A673 (cell line): ENCODE measurements around the gene APOA4. TPM values are rescaled to one million over a fixed set of nuclear protein-coding genes. Genes with fewer than 3 reads are reported as not detected.

Experiments
- BruUV-seq: library from RNA; stranded (reverse); fragments of 400-500 nt; replicated peaks from 2 replicates; lab custom pipeline; 2021; lab: Mats Ljungman, UMichigan
- CTCF ChIA-PET: fragments of 300-600 bp; sonication (Branson Sonifier 250); formaldehyde crosslinking; loops from one replicate; lab custom pipeline; 2022; ENCODE audit warnings: antibody characterized with exemption; lab: Charles Lee
- POLR2A ChIA-PET: fragments of 300-600 bp; sonication (Branson Sonifier 250); formaldehyde crosslinking; loops from one replicate; lab custom pipeline; 2022; ENCODE audit warnings: antibody characterized with exemption; ENCODE audit not compliant: low non-redundant PET; lab: Charles Lee
- DNase-seq: peaks from one replicate; pipeline ENCODE4 v3.0.0-alpha.2; 2015; ENCODE audit warnings: low spot score
- H3K27ac ChIP-seq: fragments of 200-600 bp; sonication (generic); 2 replicates; pipeline ENCODE4 v1.5.1; 2016; ENCODE audit warnings: mixed run types, low read depth, mild to moderate bottlenecking, mixed read lengths, antibody characterized with exemption, low read length; ENCODE audit not compliant: poor library complexity, severe bottlenecking
- H3K27me3 ChIP-seq: fragments of 200-600 bp; sonication (generic); replicated peaks from 2 replicates; pipeline ENCODE4 v1.6.1; 2017; ENCODE audit warnings: mixed run types, low read depth, mild to moderate bottlenecking, mixed read lengths, antibody characterized with exemption, low read length; ENCODE audit not compliant: insufficient read depth, poor library complexity
- H3K36me3 ChIP-seq: fragments of 200-600 bp; sonication (generic); 2 replicates; pipeline ENCODE4 v1.6.1; 2016; ENCODE audit warnings: mixed run types, mild to moderate bottlenecking, mixed read lengths, antibody characterized with exemption, low read length; ENCODE audit not compliant: insufficient read depth, poor library complexity, severe bottlenecking
- H3K4me1 ChIP-seq: fragments of 200-600 bp; sonication (generic); 2 replicates; pipeline ENCODE4 v1.6.1; 2017; ENCODE audit warnings: mixed run types, mild to moderate bottlenecking, mixed read lengths, antibody characterized with exemption, low read length; ENCODE audit not compliant: insufficient read depth, poor library complexity, severe bottlenecking
- H3K4me3 ChIP-seq: fragments of 200-600 bp; sonication (generic); 2 replicates; pipeline ENCODE4 v1.5.1; 2016; ENCODE audit warnings: low read depth, mixed run types, mild to moderate bottlenecking, mixed read lengths, low read length; ENCODE audit not compliant: poor library complexity, severe bottlenecking
- H3K9me3 ChIP-seq: fragments of 200-600 bp; sonication (generic); 2 replicates; pipeline ENCODE4 v1.6.1; 2016; ENCODE audit warnings: mixed run types, low read depth, mild to moderate bottlenecking, mixed read lengths, antibody characterized with exemption, low read length; ENCODE audit not compliant: poor library complexity, severe bottlenecking
- CTCF ChIP-seq: fragments of 300-800, 200-600 bp; sonication (generic); conservative IDR thresholded peaks from 2 replicates; pipeline ENCODE4 v1.5.1; 2017; ENCODE audit warnings: low read depth, mild to moderate bottlenecking, antibody characterized with exemption, low read length, moderate library complexity, mixed read lengths
- EZH2 ChIP-seq: fragments of 200-600 bp; sonication (generic); IDR thresholded peaks from 2 replicates; pipeline ENCODE4 v1.6.1; 2017; ENCODE audit warnings: borderline replicate concordance, low read depth, mild to moderate bottlenecking, mixed read lengths, antibody characterized with exemption, low read length; ENCODE audit not compliant: poor library complexity, severe bottlenecking
- intact Hi-C: fragments of 100-400 bp; cut with micrococcal nuclease; formaldehyde crosslinking; loops from one replicate; pipeline ENCODE4 v1.10.0; 2022; ENCODE audit not compliant: unreplicated experiment
- total RNA-seq: library from RNA; stranded (reverse); gene quantifications from 2 replicates; pipeline ENCODE4 v1.2.3, GENCODE V29; 2021

Gene APOA4
- total RNA-seq, 1 experiment from 2014 or later: not detected

- no peak overlapping the region for H3K4me3 ChIP-seq
- POLR2A ChIA-PET: interaction anchor here (0.6 kb wide), 1 partner anchor 35 kb away, joined by 3 read pairs; no protein-coding TSS in a partner anchor
- H3K36me3 ChIP-seq: no peaks in the 10 kb centered on the region
- H3K27me3 ChIP-seq: no peaks in the 10 kb centered on the region
- intact Hi-C loops: no loop called here
- no peak for TF ChIP-seq EZH2
- no peak for TF ChIP-seq CTCF
- H3K27ac ChIP-seq: no peak overlapping the region
- no TSS peak for BruUV-seq
- no peak for DNase-seq
- CTCF ChIA-PET: interaction anchor here (0.6 kb wide), 1 partner anchor 9 kb away, joined by 4 read pairs; no protein-coding TSS in a partner anchor
- H3K4me1 ChIP-seq: peaks cover 12% of the 10 kb centered on the region
- H3K9me3 ChIP-seq: no peaks in the 10 kb centered on the region
Observed at GRCh38 chr11:116833816-116834534, 10.9 kb upstream of the APOA4 start.

- H3K9me3 ChIP-seq: no peaks in the 10 kb centered on the region
- H3K4me1 ChIP-seq: peaks cover 12% of the 10 kb centered on the region
- intact Hi-C loops: no loop called here
- no peaks in the 10 kb centered on the region for H3K36me3 ChIP-seq
- H3K27me3 ChIP-seq: no peaks in the 10 kb centered on the region
- TF ChIP-seq EZH2 (no peak), CTCF (no peak)
- ChIA-PET CTCF (no interaction called here), POLR2A (no interaction called here)
- no TSS peak for BruUV-seq
- no peak for DNase-seq
- no peak overlapping the region for H3K27ac ChIP-seq
- no peak overlapping the region for H3K4me3 ChIP-seq
Observed at GRCh38 chr11:116833491-116833815, 10.3 kb upstream of the APOA4 start.

GRCh38 chr11:116832350-116833290 lies 9.5 kb upstream of the APOA4 start:
- no peak for TF ChIP-seq EZH2
- no peak for TF ChIP-seq CTCF
- intact Hi-C loops: no loop called here
- CTCF ChIA-PET: no interaction called here
- no peaks in the 10 kb centered on the region for H3K27me3 ChIP-seq
- peaks cover 12% of the 10 kb centered on the region for H3K4me1 ChIP-seq
- BruUV-seq: no TSS peak
- no peak overlapping the region for H3K27ac ChIP-seq
- H3K4me3 ChIP-seq: no peak overlapping the region
- POLR2A ChIA-PET: no interaction called here
- no peak for DNase-seq
- H3K9me3 ChIP-seq: no peaks in the 10 kb centered on the region
- no peaks in the 10 kb centered on the region for H3K36me3 ChIP-seq
